Measurements from ENCODE around the gene TMEM200A.

Gene TMEM200A

DNA sequence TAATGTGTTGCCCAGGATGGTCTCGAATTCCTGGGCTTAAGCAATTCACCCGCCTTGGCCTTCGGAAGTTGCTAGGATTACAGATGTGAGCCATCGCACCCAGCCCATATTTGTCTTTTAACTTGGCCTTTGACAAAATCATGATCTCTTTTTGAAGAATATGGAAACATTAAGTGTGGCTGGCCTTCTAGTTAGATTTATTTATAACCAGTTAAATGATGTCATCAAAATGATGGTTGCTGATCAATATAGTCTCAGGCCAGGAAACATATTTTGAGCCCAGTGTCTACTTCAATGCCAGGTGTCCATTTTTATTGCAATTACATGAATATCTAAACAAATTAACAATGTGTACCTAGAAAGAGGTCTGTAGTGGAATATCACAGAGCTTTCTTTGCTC lies 69.4 kb downstream of the TMEM200A start:
- Histone ChIP-seq H3K4me1 (no peaks in the 10 kb centered on the region), H3K36me3 (no peaks in the 10 kb centered on the region), H3K4me3 (no peak overlapping the region), H3K27me3 (no peaks in the 10 kb centered on the region), H3K9me3 (no peaks in the 10 kb centered on the region), H3K27ac (no peak overlapping the region)
- intact Hi-C loops (cut with DNase I; ENCODE audit: low total_unique reads) = no loop called here
- TF ChIP-seq, protein P1, sequence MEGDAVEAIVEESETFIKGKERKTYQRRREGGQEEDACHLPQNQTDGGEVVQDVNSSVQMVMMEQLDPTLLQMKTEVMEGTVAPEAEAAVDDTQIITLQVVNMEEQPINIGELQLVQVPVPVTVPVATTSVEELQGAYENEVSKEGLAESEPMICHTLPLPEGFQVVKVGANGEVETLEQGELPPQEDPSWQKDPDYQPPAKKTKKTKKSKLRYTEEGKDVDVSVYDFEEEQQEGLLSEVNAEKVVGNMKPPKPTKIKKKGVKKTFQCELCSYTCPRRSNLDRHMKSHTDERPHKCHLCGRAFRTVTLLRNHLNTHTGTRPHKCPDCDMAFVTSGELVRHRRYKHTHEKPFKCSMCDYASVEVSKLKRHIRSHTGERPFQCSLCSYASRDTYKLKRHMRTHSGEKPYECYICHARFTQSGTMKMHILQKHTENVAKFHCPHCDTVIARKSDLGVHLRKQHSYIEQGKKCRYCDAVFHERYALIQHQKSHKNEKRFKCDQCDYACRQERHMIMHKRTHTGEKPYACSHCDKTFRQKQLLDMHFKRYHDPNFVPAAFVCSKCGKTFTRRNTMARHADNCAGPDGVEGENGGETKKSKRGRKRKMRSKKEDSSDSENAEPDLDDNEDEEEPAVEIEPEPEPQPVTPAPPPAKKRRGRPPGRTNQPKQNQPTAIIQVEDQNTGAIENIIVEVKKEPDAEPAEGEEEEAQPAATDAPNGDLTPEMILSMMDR (IDR thresholded peaks at IDR 0.05) = no peak
- DNase-seq = no peak

DNA sequence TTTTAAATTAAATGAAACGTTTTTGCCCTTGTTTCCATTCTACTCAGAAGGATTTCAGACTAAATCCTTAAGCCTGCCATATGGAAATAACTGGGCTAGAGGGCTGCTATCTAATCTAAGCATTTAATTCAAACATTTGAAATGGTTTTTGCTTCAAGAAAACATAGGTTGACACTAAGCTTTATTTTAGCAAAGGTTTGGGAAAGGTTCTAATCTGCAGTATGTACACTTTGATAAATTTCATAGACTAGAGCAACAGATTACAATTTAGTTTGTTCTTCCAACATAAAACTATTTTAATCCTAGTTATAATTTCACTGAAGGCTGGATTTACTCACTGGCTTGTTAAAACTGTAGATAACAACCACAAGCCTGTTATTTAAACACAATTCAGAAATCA lies 72.1 kb downstream of the TMEM200A start:
- intact Hi-C loops (cut with DNase I; ENCODE audit: low total_unique reads) = no loop called here
- Histone ChIP-seq H3K27me3 (no peaks in the 10 kb centered on the region), H3K4me3 (no peak overlapping the region), H3K9me3 (no peaks in the 10 kb centered on the region), H3K36me3 (no peaks in the 10 kb centered on the region), H3K4me1 (no peaks in the 10 kb centered on the region), H3K27ac (no peak overlapping the region)
- TF ChIP-seq, protein P1 (IDR thresholded peaks at IDR 0.05) = no peak
- no peak for DNase-seq

DNA sequence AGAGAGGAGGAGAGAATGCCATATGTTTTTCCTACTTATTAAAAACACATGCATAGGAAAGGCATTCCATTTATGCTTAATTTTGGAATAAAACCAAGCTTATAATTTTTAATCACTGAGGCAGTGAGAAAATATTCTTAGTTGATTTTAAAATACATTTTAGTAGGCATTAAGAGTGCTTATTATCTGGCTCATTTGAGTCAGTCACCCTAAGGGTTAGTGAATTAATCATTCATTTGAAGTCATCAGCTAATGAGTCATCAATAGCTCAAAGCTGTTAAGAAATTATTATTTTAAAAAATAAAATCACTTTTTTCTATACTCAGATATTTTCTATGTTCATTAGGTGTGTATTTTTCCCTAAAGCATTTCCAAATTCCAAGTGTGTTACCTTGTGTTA lies 81.6 kb downstream of the TMEM200A start:
- no peak overlapping the region for H3K27ac ChIP-seq
- TF ChIP-seq, protein P1 (IDR thresholded peaks at IDR 0.05) = no peak
- intact Hi-C loops (cut with DNase I; ENCODE audit: low total_unique reads) = no loop called here
- no peak overlapping the region for H3K4me3 ChIP-seq
- H3K4me1 ChIP-seq = no peaks in the 10 kb centered on the region
- no peaks in the 10 kb centered on the region for H3K27me3 ChIP-seq
- no peaks in the 10 kb centered on the region for H3K36me3 ChIP-seq
- H3K9me3 ChIP-seq = no peaks in the 10 kb centered on the region
- no peak for DNase-seq

DNA sequence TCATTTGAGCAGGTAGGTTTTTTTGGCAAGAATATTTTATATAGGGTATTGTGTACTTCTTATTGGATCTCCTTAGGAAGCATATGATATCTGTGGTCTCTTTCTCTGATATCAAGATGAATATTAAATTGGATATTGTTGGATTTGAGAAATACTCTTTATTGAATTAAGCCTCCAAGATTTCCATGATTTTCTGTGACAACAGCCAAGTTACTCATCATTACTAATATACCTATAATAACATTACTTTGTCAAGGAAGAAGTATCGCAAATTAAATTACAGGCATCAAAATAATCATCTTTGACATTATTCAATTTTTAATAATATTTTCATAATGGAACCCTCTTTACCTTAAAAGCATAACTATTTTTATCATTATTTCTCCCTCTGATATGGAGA lies 86.5 kb downstream of the TMEM200A start:
- H3K27me3 ChIP-seq = no peaks in the 10 kb centered on the region
- H3K4me3 ChIP-seq = no peak overlapping the region
- DNase-seq = no peak
- H3K27ac ChIP-seq = no peak overlapping the region
- TF ChIP-seq, protein P1 (IDR thresholded peaks at IDR 0.05) = no peak
- intact Hi-C loops (cut with DNase I; ENCODE audit: low total_unique reads) = no loop called here
- no peaks in the 10 kb centered on the region for H3K36me3 ChIP-seq
- no peaks in the 10 kb centered on the region for H3K4me1 ChIP-seq
- H3K9me3 ChIP-seq = no peaks in the 10 kb centered on the region

DNA sequence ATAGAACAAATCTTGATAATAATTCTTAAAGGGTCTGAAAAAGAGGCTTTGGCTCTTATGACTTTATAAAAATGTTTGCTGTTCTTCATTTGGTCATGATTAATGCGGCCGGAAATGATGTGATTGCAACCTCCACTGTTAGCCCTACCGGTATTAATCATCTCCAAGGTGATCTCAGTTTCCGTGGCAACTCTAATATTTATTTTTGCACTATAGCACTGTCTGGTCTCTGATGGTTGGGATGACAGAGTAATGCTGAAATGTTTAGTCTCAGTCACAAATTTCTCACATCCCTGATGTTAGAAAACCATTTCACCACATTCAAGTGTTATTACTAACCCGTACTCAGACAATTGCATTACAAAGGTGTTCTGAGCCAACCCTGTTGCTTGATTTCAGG lies 87.4 kb downstream of the TMEM200A start:
- H3K4me1 ChIP-seq = no peaks in the 10 kb centered on the region
- H3K36me3 ChIP-seq = no peaks in the 10 kb centered on the region
- TF ChIP-seq, protein P1 (IDR thresholded peaks at IDR 0.05) = no peak
- H3K4me3 ChIP-seq = no peak overlapping the region
- intact Hi-C loops (cut with DNase I; ENCODE audit: low total_unique reads) = no loop called here
- DNase-seq = no peak
- H3K9me3 ChIP-seq = no peaks in the 10 kb centered on the region
- H3K27me3 ChIP-seq = no peaks in the 10 kb centered on the region
- H3K27ac ChIP-seq = no peak overlapping the region

DNA sequence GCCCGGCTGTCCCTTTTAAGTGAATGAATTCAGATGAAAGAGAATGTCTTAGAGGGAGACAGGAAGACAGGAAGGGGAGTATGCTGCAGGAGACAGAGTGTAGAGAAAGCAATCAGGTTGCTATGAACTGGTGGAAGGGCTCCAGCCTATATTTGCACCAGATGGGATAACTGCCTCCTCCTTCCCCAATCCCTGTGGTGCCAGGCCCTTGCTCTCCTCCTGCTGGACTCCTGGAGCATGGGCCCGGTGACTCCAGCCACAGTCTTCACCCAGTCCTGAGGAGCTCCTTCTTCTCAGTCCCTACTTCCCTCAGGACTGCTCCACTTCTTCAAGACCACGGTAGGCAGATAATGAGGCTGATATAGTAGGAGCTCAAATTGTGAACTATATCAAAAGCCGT lies 91.8 kb downstream of the TMEM200A start:
- intact Hi-C loops (cut with DNase I; ENCODE audit: low total_unique reads) = no loop called here
- Histone ChIP-seq H3K9me3 (no peaks in the 10 kb centered on the region), H3K27ac (no peak overlapping the region), H3K4me1 (no peaks in the 10 kb centered on the region), H3K36me3 (no peaks in the 10 kb centered on the region), H3K4me3 (no peak overlapping the region), H3K27me3 (no peaks in the 10 kb centered on the region)
- TF ChIP-seq, protein P1 (IDR thresholded peaks at IDR 0.05) = no peak
- no peak for DNase-seq
